Spleen (tissue), 7 donors: Measurements from ENCODE around the gene SPRR2A.
"Not testable (repeated sequence)": the region's sequence is repeated elsewhere in the genome, so short reads cannot be mapped to it uniquely, and the experiment has no call there.

ENCODE experiments used
- CTCF ChIP-seq, 11 experiments: fragments of 200-600 bp in 7 of 11; fragments of 450-650 bp in 4 of 11; sonication (generic) in 4 of 11; IDR thresholded peaks in 8 of 11; conservative IDR thresholded peaks in 3 of 11; 1 replicate in 7 of 11; 2 replicates in 4 of 11; pipeline versions ENCODE4 v1.4.0 to v1.8.0; 2016 to 2021; ENCODE audit warnings: antibody characterized with exemption in 11 of 11, inconsistent platforms in 4 of 11, mild to moderate bottlenecking in 1 of 11
- POLR2A ChIP-seq, 3 donors: fragments of 450-650 bp; IDR thresholded peaks; one replicate each; pipeline ENCODE4 v1.5.1; 2017; ENCODE audit warnings: antibody characterized with exemption in 3 of 3, mild to moderate bottlenecking in 1 of 3
- donor health status: DM: no; HTN: no; CAD: no; lungs with moderate emphysema.
- donor health status: DM: no; HTN: no; CAD: no.
- donor health status: DM: no; HTN: no; CAD: no.

GRCh38 chr1:153021829-153022228 is 35.5 kb downstream of the SPRR2A start:
- not testable (repeated sequence) for TF ChIP-seq CTCF (IDR thresholded peaks at IDR 0.05 in 8 of 11, conservative IDR thresholded peaks at IDR 0.05 in 3 of 11); POLR2A (IDR thresholded peaks at IDR 0.05)
